CD14-positive monocyte (primary cell): Measurements from ENCODE around the gene MAP2K7. TPM values are rescaled to one million over a fixed set of nuclear protein-coding genes. Genes with fewer than 3 reads are reported as not detected.
A peak's percentile ranks its signal among the peaks of the same experiment; 100 is the strongest.

Experiments used
- DNase-seq, 3 donors: peaks; one replicate each; pipeline ENCODE4 v3.0.0-alpha.2; 2011 to 2022
- H2AFZ ChIP-seq: 2 replicates; pipeline ENCODE4 v1.6.0; 2012; ENCODE audit warnings: mild to moderate bottlenecking, low read depth, low read length, inconsistent platforms; ENCODE audit not compliant: insufficient read depth, poor library complexity, severe bottlenecking
- H3K27ac ChIP-seq, 2 donors: 1 replicate in 1 of 2; 2 replicates in 1 of 2; pipeline ENCODE4 v1.5.1; 2012 to 2013; ENCODE audit warnings: low read length in 2 of 2, control low read depth in 1 of 2, inconsistent platforms in 1 of 2, low read depth in 1 of 2, mild to moderate bottlenecking in 1 of 2
- H3K27me3 ChIP-seq, 2 donors: one replicate each; pipeline versions ENCODE4 v1.6.0 to v1.6.1; 2011 to 2013; ENCODE audit warnings: low read length in 2 of 2; ENCODE audit not compliant: control insufficient read depth in 2 of 2, insufficient read depth in 2 of 2
- H3K36me3 ChIP-seq, 2 donors: replicated peaks in 1 of 2; 1 replicate in 1 of 2; 2 replicates in 1 of 2; pipeline versions ENCODE4 v1.5.1 to v1.6.1; 2012 to 2013; ENCODE audit warnings: low read length in 2 of 2, control low read depth in 1 of 2, inconsistent platforms in 1 of 2, mild to moderate bottlenecking in 1 of 2; ENCODE audit not compliant: insufficient read depth in 2 of 2, control insufficient read depth in 1 of 2
- H3K4me1 ChIP-seq, 2 donors: 1 replicate in 1 of 2; 2 replicates in 1 of 2; pipeline versions ENCODE4 v1.5.1 to v1.6.1; 2012 to 2013; ENCODE audit warnings: low read length in 2 of 2, control low read depth in 1 of 2, inconsistent platforms in 1 of 2, mild to moderate bottlenecking in 1 of 2, moderate library complexity in 1 of 2; ENCODE audit not compliant: insufficient read depth in 2 of 2, control insufficient read depth in 1 of 2
- H3K4me2 ChIP-seq: replicated peaks from 2 replicates; pipeline ENCODE3; 2012; ENCODE audit warnings: low read length, moderate library complexity, mild to moderate bottlenecking; ENCODE audit not compliant: poor library complexity, severe bottlenecking; ENCODE audit errors: extremely low read depth
- H3K4me3 ChIP-seq, 3 experiments: fragments of 200-600 bp in 1 of 3; sonication (generic) in 1 of 3; replicated peaks in 1 of 3; 1 replicate in 2 of 3; 2 replicates in 1 of 3; pipeline ENCODE4 v1.5.1; 2011 to 2013; ENCODE audit warnings: low read length in 3 of 3, mild to moderate bottlenecking in 3 of 3, control low read depth in 2 of 3, low read depth in 2 of 3, inconsistent platforms in 1 of 3, moderate library complexity in 1 of 3
- H3K79me2 ChIP-seq: 2 replicates; pipeline ENCODE4 v1.6.0; 2012; ENCODE audit warnings: mild to moderate bottlenecking, control low read depth, inconsistent platforms, low read length, moderate library complexity; ENCODE audit not compliant: insufficient read depth
- H3K9ac ChIP-seq: 2 replicates; pipeline ENCODE4 v1.6.0; 2017; ENCODE audit warnings: low read length, mild to moderate bottlenecking; ENCODE audit not compliant: insufficient read depth, poor library complexity, severe bottlenecking
- H3K9me3 ChIP-seq, 2 donors: replicated peaks in 1 of 2; 1 replicate in 1 of 2; 2 replicates in 1 of 2; pipeline versions ENCODE4 v1.5.1 to v1.6.1; 2012 to 2013; ENCODE audit warnings: low read length in 2 of 2, control low read depth in 1 of 2; ENCODE audit not compliant: control insufficient read depth in 1 of 2, insufficient read depth in 1 of 2
- H4K20me1 ChIP-seq: 2 replicates; pipeline ENCODE4 v1.6.0; 2012; ENCODE audit warnings: mild to moderate bottlenecking, low read length, control low read depth, moderate library complexity; ENCODE audit not compliant: insufficient read depth
- H3K27ac Mint-ChIP-seq, 7 donors: one replicate each; pipeline ENCODE4 v1.8.0; 2020; ENCODE audit warnings: mild to moderate bottlenecking in 7 of 7, mixed read lengths in 7 of 7, moderate library complexity in 6 of 7, inconsistent platforms in 2 of 7
- H3K27me3 Mint-ChIP-seq, 3 donors: one replicate each; pipeline ENCODE4 v1.8.0; 2021 to 2022; ENCODE audit warnings: low read depth in 3 of 3, mild to moderate bottlenecking in 3 of 3, mixed read lengths in 3 of 3, moderate library complexity in 3 of 3, inconsistent platforms in 1 of 3
- H3K36me3 Mint-ChIP-seq, 2 donors: one replicate each; pipeline ENCODE4 v1.8.0; 2020; ENCODE audit warnings: mixed read lengths in 2 of 2, inconsistent platforms in 1 of 2, mild to moderate bottlenecking in 1 of 2
- H3K4me1 Mint-ChIP-seq: one replicate; pipeline ENCODE4 v1.8.0; 2020; ENCODE audit warnings: mild to moderate bottlenecking, mixed read lengths
- H3K4me3 Mint-ChIP-seq, 2 donors: one replicate each; pipeline ENCODE4 v1.8.0; 2020; ENCODE audit warnings: mild to moderate bottlenecking in 2 of 2, mixed read lengths in 2 of 2, moderate library complexity in 1 of 2
- H3K9me3 Mint-ChIP-seq, 7 donors: one replicate each; pipeline ENCODE4 v1.8.0; 2020 to 2022; ENCODE audit warnings: mixed read lengths in 7 of 7, mild to moderate bottlenecking in 6 of 7, moderate library complexity in 6 of 7, inconsistent platforms in 2 of 7
- CTCF ChIP-seq: fragments of 200-600 bp; IDR thresholded peaks from one replicate; pipeline ENCODE4 v1.8.0; 2022; ENCODE audit warnings: antibody characterized with exemption, mild to moderate bottlenecking
- WGBS: methylation state at CpG from one replicate; pipeline ENCODE4 v1.1.5; 2013; ENCODE audit warnings: missing lambda C conversion rate; ENCODE audit not compliant: insufficient coverage; 5-methylcytosine and 5-hydroxymethylcytosine counted together
- intact Hi-C, 2 donors: fragments of 100-400 bp; cut with micrococcal nuclease; formaldehyde crosslinking; loops; one replicate each; pipeline versions ENCODE4 v1.15.0 to v1.15.1; 2023
- polyA plus RNA-seq, 3 donors: library from polyadenylated mRNA; depleted of rRNA in 1 of 3; unstranded in 2 of 3; stranded (reverse) in 1 of 3; fragments of 300-500 nt in 2 of 3; fragments of >200 nt in 1 of 3; fragmentation: Illumina TruSeq in 2 of 3; gene quantifications; 1 replicate in 2 of 3; 2 replicates in 1 of 3; pipeline ENCODE4 v1.2.3, GENCODE V29; 2012 to 2021

The MAP2K7 gene
- polyA plus RNA-seq, 3 donors, result 0.92 to 39.5 (median 1.5) TPM

- Mint-ChIP-seq H3K4me1 (peaks cover 39% of the 10 kb centered on the region), H3K9me3 (peaks cover 3 to 38% (median 17%) of the 10 kb centered on the region in 7 donors), H3K27me3 (peaks cover 65 to 81% (median 73%) of the 10 kb centered on the region in 3 donors), H3K36me3 (peaks cover 4 to 8% of the 10 kb centered on the region in 2 donors), H3K4me3 (peak overlapping the region in 1 of 2 donors; percentile 37), H3K27ac (no peak overlapping the region)
- peak overlapping the region; percentile 74 for H3K4me2 ChIP-seq
- intact Hi-C loops, result loop anchor here in 1 of 2 donors (5.0 kb wide), 1 partner anchor 53 kb away; the partner anchor contains the start of gene SNAPC2
- peak overlapping the region; percentile 43 for H3K9ac ChIP-seq
- peaks cover 30 to 67% of the 10 kb centered on the region in 2 donors for H3K27me3 ChIP-seq
- H3K4me3 ChIP-seq, result peak overlapping the region in 1 of 3 experiments; percentile 68
- WGBS, result 2% methylated on average over 47 of the region's 47 CpGs
- peaks cover 43 to 52% of the 10 kb centered on the region in 2 donors for H3K4me1 ChIP-seq
- no peaks in the 10 kb centered on the region for H4K20me1 ChIP-seq
- H3K27ac ChIP-seq, result no peak overlapping the region
- H3K9me3 ChIP-seq, result peaks cover 3 to 14% of the 10 kb centered on the region in 2 donors
- no peaks in the 10 kb centered on the region for H3K36me3 ChIP-seq
- TF ChIP-seq CTCF, result peak; percentile 82
- DNase-seq, result peak; percentile 18 to 44 (median 24)
- no peaks in the 10 kb centered on the region for H3K79me2 ChIP-seq
- H2AFZ ChIP-seq, result peak overlapping the region; percentile 80
These were observed 34.2 kb upstream of the MAP2K7 start for GRCh38 chr19:7869453-7869909.

GRCh38 chr19:7869910-7870511, 33.7 kb upstream of the MAP2K7 start:
- Mint-ChIP-seq H3K36me3 (peaks cover 3 to 8% of the 10 kb centered on the region in 2 donors), H3K4me1 (peaks cover 35% of the 10 kb centered on the region), H3K27ac (no peak overlapping the region), H3K9me3 (peaks cover 3 to 39% (median 16%) of the 10 kb centered on the region in 7 donors), H3K27me3 (peaks cover 66 to 81% (median 73%) of the 10 kb centered on the region in 3 donors), H3K4me3 (peak overlapping the region; percentile 35 to 55)
- Histone ChIP-seq H3K27me3 (peaks cover 35 to 67% of the 10 kb centered on the region in 2 donors), H3K27ac (no peak overlapping the region), H3K79me2 (no peaks in the 10 kb centered on the region), H3K4me2 (peak overlapping the region; percentile 74), H3K36me3 (no peaks in the 10 kb centered on the region), H2AFZ (peak overlapping the region; percentile 80), H3K4me3 (peak overlapping the region in 1 of 3 experiments; percentile 68), H3K4me1 (peaks cover 42 to 52% of the 10 kb centered on the region in 2 donors), H4K20me1 (no peaks in the 10 kb centered on the region), H3K9ac (peak overlapping the region; percentile 43), H3K9me3 (peaks cover 3 to 19% of the 10 kb centered on the region in 2 donors)
- DNase-seq, result no peak
- WGBS, result 15% methylated on average over 22 of the region's 30 CpGs
- intact Hi-C loops, result loop anchor here (5.0 kb wide), 1 partner anchor 52 kb away; the partner anchor contains the start of gene SNAPC2 (in 2 of the 2)
- TF ChIP-seq CTCF, result no peak
